COLO668 (cell line): ENCODE data around the gene EPB41L5.
"Not testable (repeated sequence)": the region's sequence is repeated elsewhere in the genome, so short reads cannot be mapped to it uniquely, and the experiment has no call there.

Experiments used
- DNase-seq: peaks from one replicate; lab custom pipeline; 2025; ENCODE audit not compliant: unreplicated experiment; lab: John Stamatoyannopoulos, UW

The EPB41L5 gene

GRCh38 chr2:120094795-120095194 is 81.9 kb downstream of the EPB41L5 start:
- no peak for DNase-seq

- DNase-seq = no peak
Measured at GRCh38 chr2:120100627-120101026, 87.8 kb downstream of the EPB41L5 start.

GRCh38 chr2:120103723-120104467 is 91.0 kb downstream of the EPB41L5 start:
- no peak for DNase-seq

- no peak for DNase-seq
Measured at GRCh38 chr2:120104772-120105171, 91.9 kb downstream of the EPB41L5 start.

GRCh38 chr2:120105360-120105759 is 92.5 kb downstream of the EPB41L5 start:
- DNase-seq = no peak

- DNase-seq = peak; percentile 10
Measured at GRCh38 chr2:120108049-120108448, 95.2 kb downstream of the EPB41L5 start.

- no peak for DNase-seq
Measured at GRCh38 chr2:120108749-120109148, 95.9 kb downstream of the EPB41L5 start.

GRCh38 chr2:120109186-120110061 is 96.5 kb downstream of the EPB41L5 start:
- DNase-seq = no peak

GRCh38 chr2:120110062-120110362 is 97.1 kb downstream of the EPB41L5 start:
- DNase-seq = no peak

GRCh38 chr2:120110507-120110906 is 97.6 kb downstream of the EPB41L5 start:
- no peak for DNase-seq

GRCh38 chr2:120111193-120111592 is 98.3 kb downstream of the EPB41L5 start:
- no peak for DNase-seq

GRCh38 chr2:120118018-120118417 is 105.1 kb downstream of the EPB41L5 start:
- no peak for DNase-seq

GRCh38 chr2:120118471-120118870 is 105.6 kb downstream of the EPB41L5 start:
- DNase-seq = no peak

- not testable (repeated sequence) for DNase-seq
Measured at GRCh38 chr2:120121337-120121736, 108.5 kb downstream of the EPB41L5 start.

- DNase-seq = no peak
Measured at GRCh38 chr2:120123090-120123489, 110.2 kb downstream of the EPB41L5 start.

GRCh38 chr2:120125195-120125594 is 112.3 kb downstream of the EPB41L5 start:
- no peak for DNase-seq

GRCh38 chr2:120128216-120128615 is 115.3 kb downstream of the EPB41L5 start:
- DNase-seq = no peak

GRCh38 chr2:120132190-120132589 is 119.3 kb downstream of the EPB41L5 start:
- no peak for DNase-seq

GRCh38 chr2:120132691-120133090 is 119.8 kb downstream of the EPB41L5 start:
- no peak for DNase-seq

- DNase-seq = no peak
Measured at GRCh38 chr2:120133572-120134244, 120.8 kb downstream of the EPB41L5 start.

GRCh38 chr2:120134263-120134662 is 121.4 kb downstream of the EPB41L5 start:
- no peak for DNase-seq

GRCh38 chr2:120135013-120135412 is 122.1 kb downstream of the EPB41L5 start:
- DNase-seq = not testable (repeated sequence)
